A549 (cell line): ENCODE measurements around the gene M6PR.

Experiments used
- CEBPB ChIP-seq, 2 experiments: fragments of >200 bp in 1 of 2; sonication (Bioruptor Twin) in 1 of 2; formaldehyde crosslinking in 1 of 2; IDR thresholded peaks; 2 replicates each; pipeline ENCODE4 v1.6.1; 2012 to 2016
- CHD2 ChIP-seq: fragments of 150-350 bp; IDR thresholded peaks from 2 replicates; pipeline ENCODE4 v1.6.1; 2014; ENCODE audit warnings: low read length; ENCODE audit not compliant: partially characterized antibody
- CHD4 ChIP-seq: fragments of 200-600 bp; sonication (generic); IDR thresholded peaks from 2 replicates; pipeline ENCODE4 v1.6.1; 2016; ENCODE audit warnings: antibody characterized with exemption, mild to moderate bottlenecking, borderline replicate concordance
- CTCF ChIP-seq: fragments of >200 bp; sonication (Bioruptor Twin); formaldehyde crosslinking; IDR thresholded peaks from 3 replicates; pipeline ENCODE4 v1.5.1; 2016
- ELK1 ChIP-seq: fragments of 150-350 bp; IDR thresholded peaks from 2 replicates; pipeline ENCODE4 v1.6.1; 2014; ENCODE audit warnings: low read depth, mild to moderate bottlenecking, low read length
- EP300 ChIP-seq, 2 experiments: fragments of >200 bp; sonication (Bioruptor Twin); formaldehyde crosslinking; IDR thresholded peaks; 2 replicates in 1 of 2; 3 replicates in 1 of 2; pipeline ENCODE4 v1.6.1; 2016 to 2017
- KDM1A ChIP-seq: fragments of 200-600 bp; sonication (generic); IDR thresholded peaks from 2 replicates; pipeline ENCODE4 v1.6.1; 2016; ENCODE audit warnings: low read depth, mild to moderate bottlenecking
- NR3C1 ChIP-seq: fragments of >200 bp; sonication (Bioruptor Twin); formaldehyde crosslinking; IDR thresholded peaks from 3 replicates; pipeline ENCODE4 v1.6.1; 2017
- POLR2A ChIP-seq: IDR thresholded peaks from 2 replicates; pipeline ENCODE4 v1.6.1; 2012; ENCODE audit warnings: mild to moderate bottlenecking, low read length
- POLR2AphosphoS2 ChIP-seq: conservative IDR thresholded peaks from 2 replicates; pipeline ENCODE4 v1.6.1; 2012; ENCODE audit warnings: low read length, improper control_type of control experiment, inconsistent platforms
- RARB ChIP-seq: fragments of 250-450 bp; sonication (Bioruptor Pico); IDR thresholded peaks from 2 replicates; pipeline ENCODE4 v1.8.0; 2021; ENCODE audit warnings: mild to moderate bottlenecking, moderate library complexity
- ZNF302 ChIP-seq: fragments of 250-450 bp; sonication (Bioruptor Pico); IDR thresholded peaks from 2 replicates; pipeline ENCODE4 v1.9.0; 2021; ENCODE audit warnings: inconsistent platforms, mild to moderate bottlenecking, moderate library complexity
- ZSCAN20 ChIP-seq: fragments of 250-450 bp; sonication (Bioruptor Pico); IDR thresholded peaks from 2 replicates; pipeline ENCODE4 v1.8.0; 2022; ENCODE audit warnings: mild to moderate bottlenecking, moderate library complexity
- TF ChIP-seq, protein P1 (sequence below): IDR thresholded peaks from 2 replicates; pipeline ENCODE4 v1.6.1; 2012

GRCh38 chr12:8891976-8892375 is 57.5 kb downstream of the M6PR start:
- TF ChIP-seq POLR2A (no peak), CTCF (no peak), EP300 (IDR thresholded peaks at IDR 0.05) (no peak), ZSCAN20 (CRISPR knock-in tag) (no peak), KDM1A (no peak), NR3C1 (no peak), ZNF302 (no peak), ELK1 (no peak), RARB (no peak), CHD4 (no peak), POLR2AphosphoS2 (no peak), CEBPB (IDR thresholded peaks at IDR 0.05) (no peak), CHD2 (no peak)
- TF ChIP-seq, protein P1, sequence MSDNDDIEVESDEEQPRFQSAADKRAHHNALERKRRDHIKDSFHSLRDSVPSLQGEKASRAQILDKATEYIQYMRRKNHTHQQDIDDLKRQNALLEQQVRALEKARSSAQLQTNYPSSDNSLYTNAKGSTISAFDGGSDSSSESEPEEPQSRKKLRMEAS: no peak
